Measurements from ENCODE around the gene CRY2. TPM values are rescaled to one million over a fixed set of nuclear protein-coding genes. Genes with fewer than 3 reads are reported as not detected.

The CRY2 gene
- total and polyA plus RNA-seq, 2 of the 13 experiments (the other 11 are each of a cell fraction or from before 2014, with no cell fraction given) = 10.1 to 12.2 TPM

DNA sequence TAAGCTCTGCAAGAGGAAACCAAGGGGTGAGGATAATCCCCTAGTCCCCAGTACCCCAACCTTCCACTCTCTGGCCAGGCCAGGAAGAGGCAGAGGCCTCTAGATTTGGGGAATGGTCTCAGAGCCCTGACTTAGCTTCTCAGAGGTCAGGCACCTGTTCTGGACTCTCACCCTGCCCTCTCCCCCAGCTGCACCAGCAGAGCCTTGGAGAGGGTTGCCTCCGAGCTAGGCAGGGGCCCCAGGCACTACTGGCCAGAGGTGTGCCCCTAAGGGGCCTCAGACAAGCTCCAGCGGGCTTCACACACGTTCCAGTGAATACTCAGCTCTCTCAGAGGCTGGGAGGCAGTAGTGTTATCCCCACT is 51.8 kb downstream of the CRY2 start:
- ChIA-PET CTCF (ENCODE audit: low intra/inter-chr PET ratio, low total read pairs) (no interaction called here), POLR2A (interaction anchor here (0.8 to 1.9 kb wide), 2 partner anchors 10 to 18 kb away, joined by 3 to 8 read pairs; partner anchors contain the start of gene PEX16)
- BruUV-seq (replicated peaks) = no TSS peak
- H3K4me3 ChIP-seq (replicated peaks in 1 of 3; ENCODE audit: insufficient read depth in 1 of 3, low read depth in 2 of 3, low read length in 3 of 3) = no peak overlapping the region; a peak in 1 of 6 replicates
- peak overlapping the region; percentile 63; the same call in 1 of the 2 replicates for H3K4me2 ChIP-seq (ENCODE audit: low read depth, low read length)
- H3K36me3 ChIP-seq (replicated peaks in 1 of 2; ENCODE audit: control insufficient read depth in 1 of 2, insufficient read depth in 2 of 2, low read length in 2 of 2) = no peaks in the 10 kb centered on the region
- in situ Hi-C loops (cut with HindIII; ENCODE audit: extremely low pct_ligation_motif_present, low pct_unique_long_range_greater_than_20kb) = no loop called here
- WGBS (ENCODE audit: low lambda C conversion rate) = no CpG with 5 or more reads among the region's 3 CpGs
- H3K9ac ChIP-seq (ENCODE audit: insufficient read depth, low read depth, low read length) = no peak overlapping the region
- intact Hi-C loops (cut with micrococcal nuclease; ENCODE audit: unreplicated experiment) = no loop called here
- DNase-seq (ENCODE audit: low spot score) (no peak), ATAC-seq (no peak), FAIRE-seq (no peak)
- peaks cover 46% of the 10 kb centered on the region for H3K4me1 ChIP-seq (ENCODE audit: insufficient read depth, low read length)
- H3K27me3 ChIP-seq (ENCODE audit: control insufficient read depth in 1 of 2, insufficient read depth in 2 of 2, low read length in 2 of 2) = peaks cover 0 to 21% of the 10 kb centered on the region in 2 experiments; a peak in 1 of 5 replicates
- no peaks in the 10 kb centered on the region for H3K9me3 ChIP-seq (ENCODE audit: low read length)
- no peak for TF ChIP-seq TARDBP (CRISPR knock-in tag; IDR thresholded peaks at IDR 0.05)
- no peak for TF ChIP-seq TBL1XR1 (IDR thresholded peaks at IDR 0.05; ENCODE audit: borderline replicate concordance, low read length, partially characterized antibody)
- no peak for TF ChIP-seq ZNF766 (CRISPR knock-in tag; IDR thresholded peaks at IDR 0.05; ENCODE audit: borderline replicate concordance)
- no peak for TF ChIP-seq NR2F1 (CRISPR knock-in tag; IDR thresholded peaks at IDR 0.05)
- TF ChIP-seq YEATS2 (CRISPR knock-in tag; IDR thresholded peaks at IDR 0.05; ENCODE audit: borderline replicate concordance) = no peak
- peak; percentile 29 for TF ChIP-seq ZNF883 (CRISPR knock-in tag; IDR thresholded peaks at IDR 0.05; ENCODE audit: not compliant biosample characterization)
- TF ChIP-seq, protein P1, sequence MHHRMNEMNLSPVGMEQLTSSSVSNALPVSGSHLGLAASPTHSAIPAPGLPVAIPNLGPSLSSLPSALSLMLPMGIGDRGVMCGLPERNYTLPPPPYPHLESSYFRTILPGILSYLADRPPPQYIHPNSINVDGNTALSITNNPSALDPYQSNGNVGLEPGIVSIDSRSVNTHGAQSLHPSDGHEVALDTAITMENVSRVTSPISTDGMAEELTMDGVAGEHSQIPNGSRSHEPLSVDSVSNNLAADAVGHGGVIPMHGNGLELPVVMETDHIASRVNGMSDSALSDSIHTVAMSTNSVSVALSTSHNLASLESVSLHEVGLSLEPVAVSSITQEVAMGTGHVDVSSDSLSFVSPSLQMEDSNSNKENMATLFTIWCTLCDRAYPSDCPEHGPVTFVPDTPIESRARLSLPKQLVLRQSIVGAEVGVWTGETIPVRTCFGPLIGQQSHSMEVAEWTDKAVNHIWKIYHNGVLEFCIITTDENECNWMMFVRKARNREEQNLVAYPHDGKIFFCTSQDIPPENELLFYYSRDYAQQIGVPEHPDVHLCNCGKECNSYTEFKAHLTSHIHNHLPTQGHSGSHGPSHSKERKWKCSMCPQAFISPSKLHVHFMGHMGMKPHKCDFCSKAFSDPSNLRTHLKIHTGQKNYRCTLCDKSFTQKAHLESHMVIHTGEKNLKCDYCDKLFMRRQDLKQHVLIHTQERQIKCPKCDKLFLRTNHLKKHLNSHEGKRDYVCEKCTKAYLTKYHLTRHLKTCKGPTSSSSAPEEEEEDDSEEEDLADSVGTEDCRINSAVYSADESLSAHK (CRISPR knock-in tag; IDR thresholded peaks at IDR 0.05; ENCODE audit: borderline replicate concordance) = no peak
- H3K79me2 ChIP-seq (ENCODE audit: insufficient read depth, low read length) = no peaks in the 10 kb centered on the region
- H3K27ac ChIP-seq (ENCODE audit: extremely low read length, insufficient read depth, low read length) = no peak overlapping the region
- H4K20me1 ChIP-seq (ENCODE audit: insufficient read depth, low read length) = no peaks in the 10 kb centered on the region
- H2AFZ ChIP-seq (ENCODE audit: low read length) = no peak overlapping the region

Data from HepG2 (cell line).